GM10248 (cell line): ENCODE results near the gene SLIT3.

Source experiments
- CTCF ChIA-PET: fragments of 300-600 bp; sonication (Branson Sonifier 250); formaldehyde crosslinking; extraction: SDS; loops from one replicate; lab custom pipeline; 2021; ENCODE audit warnings: antibody characterized with exemption; lab: Yijun Ruan, JAX
- POLR2A ChIA-PET: fragments of 350-650 bp; sonication (Branson Sonifier 250); formaldehyde crosslinking; extraction: SDS; loops from one replicate; lab custom pipeline; 2020; ENCODE audit warnings: antibody characterized with exemption; lab: Yijun Ruan, JAX
- DNase-seq: peaks from one replicate; pipeline ENCODE4 v3.0.0; 2012; ENCODE audit errors: extremely low spot score
- TF ChIP-seq, protein P1 (sequence below): IDR thresholded peaks from 2 replicates; pipeline ENCODE4 v1.5.1; 2012; ENCODE audit warnings: mild to moderate bottlenecking, low read depth; ENCODE audit errors: extremely low read depth, missing control alignments, control extremely low read depth

The SLIT3 gene

DNA sequence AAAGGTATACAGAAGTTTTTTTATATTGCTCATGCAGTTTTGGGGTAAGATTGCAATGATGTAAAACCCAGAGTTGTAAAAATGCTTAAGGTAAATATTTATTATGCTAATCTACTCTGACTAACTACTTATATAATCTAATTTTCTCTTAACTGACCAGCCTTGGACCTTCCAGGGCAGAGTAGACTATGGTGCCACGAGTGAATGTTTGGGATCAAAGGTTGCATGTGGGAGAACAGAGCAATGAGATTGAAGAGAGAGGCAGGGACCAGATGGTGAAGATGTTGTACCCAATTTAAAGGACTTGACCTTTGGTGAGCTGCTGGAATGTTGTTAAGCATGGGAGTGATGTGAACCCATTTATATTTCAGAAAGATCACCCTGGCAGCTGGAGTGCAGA lies 686.9 kb downstream of the SLIT3 start:
- TF ChIP-seq, protein P1, sequence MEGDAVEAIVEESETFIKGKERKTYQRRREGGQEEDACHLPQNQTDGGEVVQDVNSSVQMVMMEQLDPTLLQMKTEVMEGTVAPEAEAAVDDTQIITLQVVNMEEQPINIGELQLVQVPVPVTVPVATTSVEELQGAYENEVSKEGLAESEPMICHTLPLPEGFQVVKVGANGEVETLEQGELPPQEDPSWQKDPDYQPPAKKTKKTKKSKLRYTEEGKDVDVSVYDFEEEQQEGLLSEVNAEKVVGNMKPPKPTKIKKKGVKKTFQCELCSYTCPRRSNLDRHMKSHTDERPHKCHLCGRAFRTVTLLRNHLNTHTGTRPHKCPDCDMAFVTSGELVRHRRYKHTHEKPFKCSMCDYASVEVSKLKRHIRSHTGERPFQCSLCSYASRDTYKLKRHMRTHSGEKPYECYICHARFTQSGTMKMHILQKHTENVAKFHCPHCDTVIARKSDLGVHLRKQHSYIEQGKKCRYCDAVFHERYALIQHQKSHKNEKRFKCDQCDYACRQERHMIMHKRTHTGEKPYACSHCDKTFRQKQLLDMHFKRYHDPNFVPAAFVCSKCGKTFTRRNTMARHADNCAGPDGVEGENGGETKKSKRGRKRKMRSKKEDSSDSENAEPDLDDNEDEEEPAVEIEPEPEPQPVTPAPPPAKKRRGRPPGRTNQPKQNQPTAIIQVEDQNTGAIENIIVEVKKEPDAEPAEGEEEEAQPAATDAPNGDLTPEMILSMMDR, result no peak
- DNase-seq, result no peak
- CTCF ChIA-PET, result no interaction called here
- POLR2A ChIA-PET, result no interaction called here

DNA sequence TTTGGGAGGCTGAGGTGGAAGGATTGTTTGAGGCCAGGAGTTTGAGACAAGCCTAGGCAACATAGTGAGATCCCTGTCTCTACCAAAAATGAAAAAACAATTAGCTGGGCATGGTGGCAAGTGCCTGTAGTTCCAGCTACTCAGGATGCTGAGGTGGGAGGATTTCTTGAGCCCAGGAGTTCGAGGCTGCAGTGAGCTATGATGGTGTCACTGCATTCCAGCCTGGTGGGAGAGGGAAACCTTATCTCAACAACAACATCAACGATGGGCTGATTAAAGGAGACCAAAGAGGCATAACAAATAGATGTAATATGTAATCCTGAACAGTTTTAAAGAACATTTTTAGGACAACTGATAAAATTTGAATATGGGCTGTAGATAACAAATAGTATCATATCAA lies 687.5 kb downstream of the SLIT3 start:
- POLR2A ChIA-PET, result no interaction called here
- CTCF ChIA-PET, result no interaction called here
- DNase-seq, result no peak
- TF ChIP-seq, protein P1, result no peak

DNA sequence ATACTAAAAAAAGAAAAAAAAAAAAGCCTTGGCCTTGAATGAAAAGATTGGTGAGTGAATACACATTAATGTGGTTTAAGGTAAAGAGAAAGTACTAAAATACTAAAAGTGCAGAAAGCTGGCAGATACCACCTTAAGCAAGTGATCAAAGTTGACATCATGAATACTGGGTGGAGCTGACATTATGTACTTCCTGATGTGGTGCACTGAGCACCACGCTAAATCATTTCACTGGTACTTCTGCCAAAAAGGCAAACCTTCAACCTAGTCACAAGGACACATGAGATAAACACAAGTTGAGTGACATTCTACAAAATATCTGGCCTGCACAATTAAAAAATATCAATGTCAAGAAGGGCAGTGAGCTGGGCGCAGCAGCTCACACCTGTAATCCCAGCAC lies 687.9 kb downstream of the SLIT3 start:
- CTCF ChIA-PET, result interaction anchor here (1.0 kb wide), 1 partner anchor 12 kb away, joined by 3 read pairs; no protein-coding TSS in a partner anchor
- no peak for DNase-seq
- TF ChIP-seq, protein P1, result no peak
- POLR2A ChIA-PET, result no interaction called here

DNA sequence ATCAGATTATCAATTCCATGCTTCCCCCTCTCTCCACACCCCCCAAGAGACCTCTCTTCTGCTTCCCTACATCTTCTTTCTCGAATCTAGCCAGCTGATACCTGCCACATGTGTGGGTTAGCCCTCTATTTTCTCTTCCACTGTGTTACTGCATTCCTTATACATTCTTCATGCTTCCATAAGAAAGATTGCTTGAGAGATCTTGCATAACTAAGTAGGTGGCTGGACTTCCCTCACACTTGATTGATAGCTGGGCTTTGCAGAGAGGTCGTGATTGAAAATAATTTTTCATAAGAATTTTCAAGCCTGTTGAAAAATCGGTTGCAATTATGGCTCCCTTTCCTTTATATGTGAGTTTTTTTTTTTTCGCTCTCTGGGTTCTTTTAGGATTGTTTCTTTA lies 688.8 kb downstream of the SLIT3 start:
- no peak for DNase-seq
- CTCF ChIA-PET, result interaction anchor here (1.0 kb wide), 1 partner anchor 13 kb away, joined by 3 read pairs; no protein-coding TSS in a partner anchor
- TF ChIP-seq, protein P1, result no peak
- POLR2A ChIA-PET, result no interaction called here
